Heart left ventricle (tissue), 13 donors: ENCODE results near the gene KLB.

Source experiments
- CTCF ChIP-seq, 12 donors: fragments of 200-600 bp; sonication (generic) in 4 of 12; IDR thresholded peaks; one replicate each; pipeline versions ENCODE4 v1.5.0 to v1.8.0; 2018 to 2022; ENCODE audit warnings: antibody characterized with exemption in 12 of 12, mild to moderate bottlenecking in 5 of 12
- POLR2A ChIP-seq, 2 donors: fragments of 450-650 bp; IDR thresholded peaks; one replicate each; pipeline ENCODE4 v1.6.1; 2017; ENCODE audit warnings: antibody characterized with exemption in 2 of 2, mild to moderate bottlenecking in 2 of 2, moderate library complexity in 2 of 2
- donor health status: ischemic (EF 13 %, LVEDD 7.1; RV severe dilation, severe dysfunction).
- donor health status: DM: no; HTN: yes; CAD: no.
- donor health status: DM: no; HTN: no; CAD: no.
- donor health status: ischemic (EF 25% LVEDD 6.9; RV normal size, moderate dysfunction).
- donor health status: ischemic (EF 25% LVEDD 5.7; RV mildly dilated, moderate dysfunction).
- donor health status: ischemic (EF 35%, LVEDD 5.7; RV mildly dilated, moderate dysfunction).
- donor health status: nonischemic (EF 11% LVEDD 7.7; RV severe dilation, severe dysfunction).
- donor health status: DM: yes; HTN: yes; CAD: no.
- donor health status: PGD.
- donor health status: ischemic (EF 29% LVEDD 5.4; RV normal size, mild dysfunction).
- donor health status: nonischemic (EF 23%, LVEDD 6.1; RV moderate dilation, normal function).

DNA sequence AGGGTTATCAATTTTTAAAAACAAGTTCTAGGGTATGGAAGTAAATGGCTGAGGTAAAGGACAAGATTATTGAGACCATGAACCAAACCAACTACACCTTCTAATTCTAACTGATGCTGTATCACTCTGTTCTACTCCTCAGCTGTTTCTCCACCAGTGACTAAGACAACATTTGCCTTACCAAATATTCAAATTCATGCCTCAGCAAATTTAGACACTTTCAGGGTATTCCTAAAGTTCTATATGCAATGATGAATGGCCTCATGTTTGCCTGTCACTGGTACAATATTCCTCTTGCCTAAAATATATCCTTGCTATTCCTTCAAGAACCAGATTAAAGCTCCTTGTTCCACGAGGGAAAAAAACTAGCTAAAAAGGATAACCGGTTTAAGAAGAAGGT is 47.0 kb downstream of the KLB start:
- TF ChIP-seq CTCF (IDR thresholded peaks at IDR 0.05) = no peak
- TF ChIP-seq POLR2A (IDR thresholded peaks at IDR 0.05) = no peak
